KMS-11 (cell line): ENCODE results near the gene CDK11B.

Experiments
- H2AFZ ChIP-seq: fragments of 200-600 bp; sonication (generic); 2 replicates; pipeline ENCODE4 v1.6.1; 2016; ENCODE audit warnings: antibody characterized with exemption, mixed run types, low read depth
- H3K27ac ChIP-seq: fragments of 200-600 bp; sonication (generic); 2 replicates; pipeline ENCODE4 v1.6.1; 2016; ENCODE audit warnings: mild to moderate bottlenecking, mixed run types
- H3K27me3 ChIP-seq: fragments of 200-600 bp; sonication (generic); 2 replicates; pipeline ENCODE4 v1.6.1; 2017; ENCODE audit warnings: mild to moderate bottlenecking, low read depth, mixed run types, moderate library complexity; ENCODE audit not compliant: insufficient read depth
- H3K36me3 ChIP-seq: fragments of 200-600 bp; sonication (generic); 2 replicates; pipeline ENCODE4 v1.6.1; 2017; ENCODE audit warnings: mild to moderate bottlenecking, mixed run types; ENCODE audit not compliant: insufficient read depth
- H3K4me1 ChIP-seq: fragments of 200-600 bp; sonication (generic); 2 replicates; pipeline ENCODE4 v1.6.1; 2016; ENCODE audit warnings: mild to moderate bottlenecking, low read depth, mixed run types; ENCODE audit not compliant: poor library complexity, severe bottlenecking
- H3K4me2 ChIP-seq: fragments of 200-600 bp; sonication (generic); 2 replicates; pipeline ENCODE4 v1.7.0; 2016; ENCODE audit warnings: mild to moderate bottlenecking, mixed run types
- H3K4me3 ChIP-seq: fragments of 200-600 bp; sonication (generic); IDR thresholded peaks from 2 replicates; pipeline ENCODE4 v1.6.1; 2017; ENCODE audit warnings: low read depth, low read length, mixed read lengths; ENCODE audit not compliant: insufficient read depth
- H3K79me2 ChIP-seq: fragments of 200-600 bp; sonication (generic); 2 replicates; pipeline ENCODE4 v1.6.1; 2016; ENCODE audit warnings: low read depth, mixed run types; ENCODE audit not compliant: insufficient read depth
- H3K9ac ChIP-seq: fragments of 200-600 bp; sonication (generic); 2 replicates; pipeline ENCODE4 v1.6.1; 2016; ENCODE audit warnings: mild to moderate bottlenecking, mixed run types
- H4K20me1 ChIP-seq: fragments of 200-600 bp; sonication (generic); 2 replicates; pipeline ENCODE4 v1.6.1; 2016; ENCODE audit warnings: mild to moderate bottlenecking, mixed run types; ENCODE audit not compliant: insufficient read depth
- CTCF ChIP-seq: fragments of 200-600 bp; sonication (generic); conservative IDR thresholded peaks from 2 replicates; pipeline ENCODE4 v1.6.1; 2017; ENCODE audit warnings: low read depth, mild to moderate bottlenecking, antibody characterized with exemption, low read length, moderate library complexity, mixed read lengths

CDK11B gene

GRCh38 chr1:1623631-1624442, 35.0 kb downstream of the CDK11B start:
- Histone ChIP-seq H3K36me3 (no peaks in the 10 kb centered on the region), H4K20me1 (no peaks in the 10 kb centered on the region), H3K4me3 (no peak overlapping the region), H3K79me2 (no peaks in the 10 kb centered on the region), H2AFZ (no peak overlapping the region), H3K27me3 (no peaks in the 10 kb centered on the region), H3K4me1 (no peaks in the 10 kb centered on the region), H3K9ac (no peak overlapping the region), H3K4me2 (no peak overlapping the region), H3K27ac (no peak overlapping the region)
- no peak for TF ChIP-seq CTCF

DNA sequence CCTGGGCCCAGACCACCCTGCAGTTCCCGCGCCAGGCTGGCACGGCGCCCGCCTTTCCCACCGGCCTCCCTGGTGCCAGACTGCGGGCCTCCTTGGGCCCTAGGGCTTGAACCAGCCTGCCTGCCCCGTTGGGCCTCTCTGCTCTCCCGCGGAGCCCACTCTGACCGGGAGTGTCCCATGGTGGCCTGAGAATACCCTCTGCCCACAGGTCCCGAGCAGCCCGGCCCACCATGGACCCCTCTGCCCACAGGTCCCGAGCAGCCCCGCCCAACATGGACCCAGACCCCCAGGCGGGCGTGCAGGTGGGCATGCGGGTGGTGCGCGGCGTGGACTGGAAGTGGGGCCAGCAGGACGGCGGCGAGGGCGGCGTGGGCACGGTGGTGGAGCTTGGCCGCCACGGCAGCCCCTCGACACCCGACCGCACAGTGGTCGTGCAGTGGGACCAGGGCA, 35.6 kb downstream of the CDK11B start:
- Histone ChIP-seq H3K4me2 (no peak overlapping the region), H3K9ac (no peak overlapping the region), H3K36me3 (no peaks in the 10 kb centered on the region), H4K20me1 (no peaks in the 10 kb centered on the region), H3K4me1 (no peaks in the 10 kb centered on the region), H3K4me3 (no peak overlapping the region), H3K27me3 (no peaks in the 10 kb centered on the region), H3K27ac (no peak overlapping the region), H3K79me2 (no peaks in the 10 kb centered on the region), H2AFZ (no peak overlapping the region)
- TF ChIP-seq CTCF, result no peak

- TF ChIP-seq CTCF, result no peak
- Histone ChIP-seq H3K9ac (no peak overlapping the region), H3K27ac (no peak overlapping the region), H3K4me1 (no peaks in the 10 kb centered on the region), H3K27me3 (no peaks in the 10 kb centered on the region), H3K79me2 (no peaks in the 10 kb centered on the region), H4K20me1 (no peaks in the 10 kb centered on the region), H3K4me2 (no peak overlapping the region), H2AFZ (no peak overlapping the region), H3K4me3 (no peak overlapping the region), H3K36me3 (no peaks in the 10 kb centered on the region)
Observed at GRCh38 chr1:1622788-1623094, 36.1 kb downstream of the CDK11B start.

- Histone ChIP-seq H3K4me1 (peaks cover 2% of the 10 kb centered on the region), H4K20me1 (no peaks in the 10 kb centered on the region), H3K4me3 (no peak overlapping the region), H3K27ac (no peak overlapping the region), H3K79me2 (no peaks in the 10 kb centered on the region), H3K36me3 (no peaks in the 10 kb centered on the region), H2AFZ (no peak overlapping the region), H3K9ac (no peak overlapping the region), H3K4me2 (no peak overlapping the region), H3K27me3 (no peaks in the 10 kb centered on the region)
- no peak for TF ChIP-seq CTCF
Observed at GRCh38 chr1:1622010-1622787, 36.6 kb downstream of the CDK11B start.
